Dedifferentiated amniotic fluid mesenchymal stem cell (primary cell): ENCODE data around the gene DDX51.

Experiments used
- DNase-seq: peaks from one replicate; pipeline ENCODE4 v3.0.0-alpha.2; 2016; ENCODE audit errors: extremely low spot score

The DDX51 gene, protein sequence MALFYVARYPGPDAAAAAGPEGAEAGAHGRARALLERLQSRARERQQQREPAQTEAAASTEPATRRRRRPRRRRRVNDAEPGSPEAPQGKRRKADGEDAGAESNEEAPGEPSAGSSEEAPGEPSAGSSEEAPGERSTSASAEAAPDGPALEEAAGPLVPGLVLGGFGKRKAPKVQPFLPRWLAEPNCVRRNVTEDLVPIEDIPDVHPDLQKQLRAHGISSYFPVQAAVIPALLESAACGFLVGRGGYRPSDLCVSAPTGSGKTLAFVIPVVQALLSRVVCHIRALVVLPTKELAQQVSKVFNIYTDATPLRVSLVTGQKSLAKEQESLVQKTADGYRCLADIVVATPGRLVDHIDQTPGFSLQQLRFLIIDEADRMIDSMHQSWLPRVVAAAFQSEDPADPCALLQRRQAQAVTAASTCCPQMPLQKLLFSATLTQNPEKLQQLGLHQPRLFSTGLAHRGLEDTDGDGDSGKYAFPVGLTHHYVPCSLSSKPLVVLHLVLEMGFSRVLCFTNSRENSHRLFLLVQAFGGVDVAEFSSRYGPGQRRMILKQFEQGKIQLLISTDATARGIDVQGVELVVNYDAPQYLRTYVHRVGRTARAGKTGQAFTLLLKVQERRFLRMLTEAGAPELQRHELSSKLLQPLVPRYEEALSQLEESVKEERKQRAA

DNA sequence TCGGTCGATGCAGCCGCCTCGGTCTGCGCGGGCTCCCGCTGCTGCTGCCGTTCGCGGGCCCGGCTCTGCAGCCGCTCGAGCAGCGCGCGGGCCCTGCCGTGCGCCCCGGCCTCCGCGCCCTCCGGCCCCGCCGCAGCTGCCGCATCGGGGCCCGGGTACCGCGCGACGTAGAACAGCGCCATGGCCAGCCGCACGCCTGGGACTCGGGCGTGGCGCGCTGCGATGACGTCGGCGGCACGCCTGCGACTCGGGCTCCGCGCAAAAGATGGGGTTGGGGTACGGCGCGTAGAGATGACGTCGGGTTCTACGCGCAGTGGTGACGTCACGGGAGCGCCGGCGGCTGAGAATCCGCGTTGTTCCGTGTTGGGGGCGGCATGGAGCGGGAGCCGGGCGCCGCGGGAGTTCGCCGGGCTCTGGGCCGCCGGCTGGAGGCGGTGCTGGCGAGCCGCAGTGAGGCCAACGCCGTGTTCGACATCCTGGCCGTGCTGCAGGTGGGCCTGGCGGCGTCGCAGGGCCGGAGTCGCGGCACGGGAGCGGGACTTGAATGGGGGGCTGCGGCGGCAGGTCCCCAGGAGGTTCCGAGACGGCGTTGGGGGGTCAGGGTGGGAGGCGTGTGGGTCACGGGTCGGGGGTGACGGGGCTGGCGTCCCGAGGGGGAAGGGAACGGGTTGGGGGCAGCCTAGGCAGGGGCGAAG is at the start of gene DDX51, which contains the start of gene NOC4L:
TSS of gene DDX51 (minus strand) at position 205 of the 695 bp plus-strand sequence. CDS start at position 182, 23 bp downstream.
TSS of gene NOC4L (plus strand) at position 343 of the 695 bp plus-strand sequence. CDS start at position 375, 32 bp downstream.
- peak; percentile 83 for DNase-seq

- no peak for DNase-seq
Observed at GRCh38 chr12:132191715-132192553, 47.8 kb upstream of the DDX51 start.

- no peak for DNase-seq
Observed at GRCh38 chr12:132190834-132191500, 46.8 kb upstream of the DDX51 start.

GRCh38 chr12:132190012-132190755 is 46.1 kb upstream of the DDX51 start:
- no peak for DNase-seq

- DNase-seq: peak; percentile 55
Observed at GRCh38 chr12:132189378-132190011, 45.4 kb upstream of the DDX51 start.

- DNase-seq: no peak
Observed at GRCh38 chr12:132188916-132189325, 44.8 kb upstream of the DDX51 start.

- DNase-seq: no peak
Observed at GRCh38 chr12:132188451-132188901, 44.4 kb upstream of the DDX51 start.

- no peak for DNase-seq
Observed at GRCh38 chr12:132187646-132188450, 43.7 kb upstream of the DDX51 start.

GRCh38 chr12:132186857-132187620 is 42.9 kb upstream of the DDX51 start:
- no peak for DNase-seq

GRCh38 chr12:132186208-132186856 is 42.2 kb upstream of the DDX51 start:
- DNase-seq: no peak

- DNase-seq: no peak
Observed at GRCh38 chr12:132185705-132186104, 41.6 kb upstream of the DDX51 start.

DNA sequence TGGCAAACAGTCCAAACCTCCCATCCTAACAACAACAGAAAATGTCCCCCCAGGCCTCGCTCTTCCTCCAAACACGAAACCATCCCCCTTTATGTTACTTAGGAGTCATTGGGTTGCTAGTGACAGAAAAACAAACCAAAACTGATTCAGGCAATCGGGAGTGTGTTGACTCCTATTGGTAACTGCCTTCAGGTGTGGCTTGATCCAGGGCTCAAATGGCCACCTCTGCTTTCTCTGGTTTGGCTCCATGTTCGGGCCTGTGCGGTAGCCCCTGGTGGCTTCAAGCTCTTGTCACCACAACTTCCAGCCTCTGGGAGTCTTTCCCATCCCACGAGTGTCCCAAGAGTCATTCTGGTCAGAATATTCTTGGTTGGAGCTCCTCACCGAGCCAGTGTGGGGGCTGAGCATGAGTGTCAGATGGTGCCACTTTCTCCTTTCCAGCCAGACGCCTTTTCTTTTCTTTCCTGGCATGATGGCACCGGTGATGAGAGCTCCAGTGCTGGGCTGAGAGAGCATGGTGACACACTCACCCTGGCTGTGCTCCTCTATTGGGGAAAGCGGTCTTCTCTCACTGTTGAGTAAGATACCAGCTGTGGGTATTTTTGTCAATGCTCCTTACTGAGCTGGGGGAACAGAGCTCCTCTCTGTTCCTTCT is 38.7 kb upstream of the DDX51 start:
- DNase-seq: no peak

GRCh38 chr12:132182206-132182710 is 38.1 kb upstream of the DDX51 start:
- DNase-seq: no peak

DNA sequence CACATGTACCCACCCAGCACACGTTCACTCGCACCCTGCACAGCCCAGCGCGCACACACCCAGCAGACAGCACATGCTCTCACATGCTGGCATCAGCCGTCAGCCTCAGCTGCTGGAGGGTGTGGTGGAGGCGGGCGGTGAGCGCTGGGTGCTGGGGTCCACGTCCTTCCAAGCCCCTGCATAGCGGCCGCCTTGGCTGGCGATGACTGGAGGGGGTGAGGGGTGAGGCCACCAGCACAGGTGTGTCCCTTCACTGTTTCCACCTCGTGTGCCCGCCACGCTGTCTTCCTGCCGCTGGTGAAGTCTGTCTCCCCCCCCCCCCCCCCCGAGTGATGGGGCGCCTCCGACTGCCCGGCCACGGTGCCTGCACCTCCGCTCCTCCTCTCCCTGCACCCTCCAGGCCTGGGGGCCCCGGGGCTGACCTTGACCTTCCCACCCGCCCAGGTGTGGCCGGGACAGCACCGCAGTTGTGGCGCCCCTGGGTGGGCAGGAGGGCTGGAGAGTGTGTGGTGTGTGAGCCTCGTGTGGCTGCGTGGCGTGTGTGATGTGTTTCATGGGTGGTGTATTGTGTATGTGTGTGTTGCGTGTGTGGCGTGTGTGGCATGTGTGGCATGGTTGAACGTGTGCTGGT is 37.6 kb upstream of the DDX51 start:
- no peak for DNase-seq

- DNase-seq: no peak
Observed at GRCh38 chr12:132180648-132181546, 36.8 kb upstream of the DDX51 start.
